OCI-LY3 (cell line): Measurements from ENCODE around the gene NAGPA.

Source experiments
- CTCF ChIP-seq: fragments of 200-600, 300-600 bp; sonication (generic); IDR thresholded peaks from 2 replicates; pipeline ENCODE4 v1.5.1; 2014; ENCODE audit warnings: antibody characterized with exemption, low read length, low read depth
- EZH2phosphoT487 ChIP-seq: fragments of 200-600 bp; shearing (Covaris generic); IDR thresholded peaks from 2 replicates; pipeline ENCODE4 v1.6.1; 2018; ENCODE audit warnings: antibody characterized with exemption, mixed run types, low read depth

- TF ChIP-seq CTCF: no peak
- no peak for TF ChIP-seq EZH2phosphoT487
Observed at GRCh38 chr16:5010576-5011329, 23.0 kb downstream of the NAGPA start.
